GM12865 (cell line): ENCODE data around the gene NDUFC1.

Experiments used
- DNase-seq: peaks from one replicate; pipeline ENCODE4 v3.0.0; 2010; ENCODE audit warnings: low read depth
- H3K4me3 ChIP-seq: 2 replicates; pipeline ENCODE4 v1.5.1; 2011; ENCODE audit warnings: mild to moderate bottlenecking, low read depth, low read length, control low read depth
- TF ChIP-seq, protein P1 (sequence below): IDR thresholded peaks from 2 replicates; pipeline ENCODE4 v1.5.1; 2011; ENCODE audit warnings: low read length, control low read depth, low read depth, inconsistent platforms; ENCODE audit not compliant: insufficient read depth; ENCODE audit errors: missing control alignments

Gene NDUFC1

DNA sequence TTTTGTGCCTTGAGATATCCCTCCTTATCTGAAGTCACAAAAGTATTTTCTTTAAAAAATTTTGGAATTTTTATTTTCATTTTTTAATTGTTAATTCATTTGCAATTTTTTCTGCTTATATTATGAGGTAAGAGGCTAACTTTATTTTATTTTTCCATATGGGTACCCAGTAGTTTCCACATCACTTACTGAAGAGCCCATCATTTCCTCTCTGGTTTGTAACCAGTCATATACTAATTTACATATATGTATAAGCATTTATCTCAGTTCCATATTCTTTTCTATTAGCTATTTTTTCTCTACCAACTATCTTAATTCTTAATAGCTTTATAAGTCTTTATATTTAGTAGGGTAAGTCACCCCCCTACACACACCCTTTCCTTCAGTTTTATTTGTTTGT lies 49.2 kb downstream of the NDUFC1 start:
- H3K4me3 ChIP-seq = no peak overlapping the region
- no peak for DNase-seq
- TF ChIP-seq, protein P1, sequence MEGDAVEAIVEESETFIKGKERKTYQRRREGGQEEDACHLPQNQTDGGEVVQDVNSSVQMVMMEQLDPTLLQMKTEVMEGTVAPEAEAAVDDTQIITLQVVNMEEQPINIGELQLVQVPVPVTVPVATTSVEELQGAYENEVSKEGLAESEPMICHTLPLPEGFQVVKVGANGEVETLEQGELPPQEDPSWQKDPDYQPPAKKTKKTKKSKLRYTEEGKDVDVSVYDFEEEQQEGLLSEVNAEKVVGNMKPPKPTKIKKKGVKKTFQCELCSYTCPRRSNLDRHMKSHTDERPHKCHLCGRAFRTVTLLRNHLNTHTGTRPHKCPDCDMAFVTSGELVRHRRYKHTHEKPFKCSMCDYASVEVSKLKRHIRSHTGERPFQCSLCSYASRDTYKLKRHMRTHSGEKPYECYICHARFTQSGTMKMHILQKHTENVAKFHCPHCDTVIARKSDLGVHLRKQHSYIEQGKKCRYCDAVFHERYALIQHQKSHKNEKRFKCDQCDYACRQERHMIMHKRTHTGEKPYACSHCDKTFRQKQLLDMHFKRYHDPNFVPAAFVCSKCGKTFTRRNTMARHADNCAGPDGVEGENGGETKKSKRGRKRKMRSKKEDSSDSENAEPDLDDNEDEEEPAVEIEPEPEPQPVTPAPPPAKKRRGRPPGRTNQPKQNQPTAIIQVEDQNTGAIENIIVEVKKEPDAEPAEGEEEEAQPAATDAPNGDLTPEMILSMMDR = no peak

DNA sequence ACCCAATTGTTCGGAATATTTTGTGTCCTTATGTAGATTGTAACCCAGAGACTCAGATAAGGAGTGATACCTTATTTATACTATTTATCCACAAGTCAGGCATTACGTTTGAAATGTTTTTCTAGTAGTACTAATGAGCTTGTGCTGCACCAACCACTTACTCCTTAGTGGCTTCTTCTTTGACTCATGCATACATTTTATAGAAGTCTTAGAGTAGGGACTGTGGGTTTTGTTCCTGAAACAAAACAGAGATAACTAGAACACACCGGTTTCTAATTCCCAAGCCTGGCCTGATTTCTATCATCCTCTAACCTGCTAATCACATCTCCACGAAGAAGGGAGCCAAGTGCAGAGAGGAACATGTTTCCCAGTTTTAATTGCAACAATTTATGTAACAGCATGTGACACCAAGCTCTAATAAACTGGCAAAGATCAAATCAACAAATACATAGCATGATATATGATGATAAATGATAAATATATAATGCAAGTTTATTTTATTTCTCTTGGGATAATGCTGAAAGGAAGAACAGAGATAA lies 54.5 kb downstream of the NDUFC1 start:
- no peak for DNase-seq
- TF ChIP-seq, protein P1 = no peak
- H3K4me3 ChIP-seq = no peak overlapping the region

DNA sequence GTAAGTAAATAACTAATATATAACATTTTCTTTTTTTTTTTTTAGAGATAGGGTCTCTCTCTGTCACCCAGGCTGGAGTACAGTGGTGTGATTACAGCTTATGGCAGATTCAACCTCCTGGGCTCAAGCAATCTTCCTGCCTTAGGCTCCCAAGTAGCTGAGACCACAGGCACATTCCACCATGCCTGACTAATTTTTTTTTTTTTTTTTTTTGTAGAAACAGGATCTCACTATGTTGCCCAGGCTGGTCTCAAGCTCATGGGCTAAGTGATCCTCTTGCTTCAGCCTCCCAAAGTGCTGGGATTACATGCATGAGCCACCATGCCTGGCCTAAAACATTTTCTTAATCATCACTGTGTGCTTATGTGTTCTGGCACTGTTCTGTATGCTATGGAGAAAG lies 55.0 kb downstream of the NDUFC1 start:
- H3K4me3 ChIP-seq = no peak overlapping the region
- TF ChIP-seq, protein P1 = no peak
- DNase-seq = no peak

DNA sequence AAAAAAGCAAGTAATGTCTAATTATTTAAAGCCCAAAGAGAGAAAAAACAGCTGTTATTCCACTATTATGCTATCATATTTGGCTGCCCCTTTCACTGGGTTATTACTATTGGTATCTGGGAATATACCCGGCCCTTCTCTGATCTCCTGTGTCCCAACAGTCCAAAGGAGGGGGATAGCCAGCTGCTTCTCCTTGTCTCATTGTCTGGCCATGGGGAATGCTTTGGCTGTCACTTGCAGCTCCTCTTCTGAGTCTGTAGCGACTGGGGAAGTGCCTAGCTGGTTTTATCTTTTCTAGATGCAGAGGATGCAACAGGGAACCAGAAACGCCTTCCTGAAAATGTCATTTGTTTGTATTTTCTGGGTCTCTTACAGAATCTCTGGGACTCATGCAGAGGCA lies 56.1 kb downstream of the NDUFC1 start:
- TF ChIP-seq, protein P1 = no peak
- no peak overlapping the region for H3K4me3 ChIP-seq
- no peak for DNase-seq

DNA sequence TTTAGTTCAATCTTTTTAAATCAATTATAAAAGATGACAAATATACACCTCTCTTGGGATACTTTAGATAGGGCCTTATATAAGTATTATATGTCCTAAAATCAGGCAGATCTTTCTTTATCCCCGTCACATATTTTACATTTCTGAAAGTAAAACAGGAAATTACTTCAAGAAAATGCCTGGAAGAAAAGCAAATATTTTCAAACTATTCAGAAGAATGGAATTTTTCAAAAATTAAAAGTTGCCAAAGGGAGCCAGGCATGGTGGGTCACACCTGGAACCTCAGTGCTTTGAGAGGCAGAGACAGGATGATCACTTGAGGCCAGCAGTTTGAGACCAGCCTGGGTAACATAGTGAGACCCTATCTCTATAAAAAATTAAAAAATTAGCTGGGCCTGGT lies 56.7 kb downstream of the NDUFC1 start:
- no peak for DNase-seq
- TF ChIP-seq, protein P1 = no peak

DNA sequence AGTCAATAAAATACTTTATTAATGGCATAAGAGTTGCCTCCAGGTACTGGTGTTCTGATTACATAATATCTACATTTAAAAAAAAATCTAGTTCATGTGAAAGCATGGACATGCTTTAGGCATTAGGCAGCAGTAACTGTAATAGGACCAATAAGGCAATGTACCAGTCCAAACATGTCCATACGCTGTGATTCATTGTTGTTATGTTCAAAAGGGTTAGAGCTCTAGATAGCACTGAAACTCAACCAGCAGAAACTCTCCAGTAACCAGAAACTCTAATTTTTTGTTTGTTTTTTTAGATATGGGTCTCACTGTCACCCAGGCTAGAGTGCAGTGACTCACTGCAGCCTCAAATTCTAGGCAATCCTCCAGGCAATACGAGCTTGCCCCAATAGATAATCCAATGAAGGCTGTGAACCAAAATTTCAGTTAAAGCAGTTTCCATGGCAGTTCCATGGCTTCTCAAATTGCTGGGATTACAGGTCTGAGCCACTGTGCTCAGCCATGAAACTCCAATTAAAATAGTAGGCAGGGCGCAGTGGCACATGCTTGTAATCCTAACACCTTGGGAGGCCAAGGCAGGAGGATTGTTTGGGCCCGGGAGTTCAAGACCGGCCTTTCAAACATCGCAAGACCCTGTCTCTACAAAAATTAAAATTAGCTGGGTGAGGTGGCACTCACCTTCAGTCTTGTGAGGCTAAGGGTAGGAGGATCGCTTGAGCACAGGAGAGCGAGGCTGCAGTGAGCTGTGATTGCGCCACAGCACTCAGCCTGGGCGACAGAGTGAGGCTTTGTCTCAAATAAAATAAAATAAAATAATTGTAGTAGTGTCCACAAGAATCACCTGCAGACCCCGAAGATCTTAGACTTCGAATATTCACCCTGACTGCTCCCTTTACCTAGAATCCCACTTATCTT lies 58.6 kb downstream of the NDUFC1 start:
- no peak overlapping the region for H3K4me3 ChIP-seq
- DNase-seq = peak; percentile 18
- TF ChIP-seq, protein P1 = no peak

More for the DNA sequence above, 56.7 kb downstream of the NDUFC1 start:
- H3K4me3 ChIP-seq = no peak overlapping the region
